K562 treated with DMSO at 1 percent for 4 hours (cell line): ENCODE data around the gene SMIM26. TPM values are rescaled to one million over a fixed set of nuclear protein-coding genes. Genes with fewer than 3 reads are reported as not detected.

Experiments
- total RNA-seq: library from RNA; unstranded; fragments of 300-600 nt; gene quantifications from 2 replicates; pipeline ENCODE4 v1.2.3, GENCODE V29; 2022; ENCODE audit not compliant: insufficient read depth

SMIM26 gene, protein sequence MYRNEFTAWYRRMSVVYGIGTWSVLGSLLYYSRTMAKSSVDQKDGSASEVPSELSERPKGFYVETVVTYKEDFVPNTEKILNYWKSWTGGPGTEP
- 43.3 and 71.6 TPM in 2 replicates for total RNA-seq

DNA sequence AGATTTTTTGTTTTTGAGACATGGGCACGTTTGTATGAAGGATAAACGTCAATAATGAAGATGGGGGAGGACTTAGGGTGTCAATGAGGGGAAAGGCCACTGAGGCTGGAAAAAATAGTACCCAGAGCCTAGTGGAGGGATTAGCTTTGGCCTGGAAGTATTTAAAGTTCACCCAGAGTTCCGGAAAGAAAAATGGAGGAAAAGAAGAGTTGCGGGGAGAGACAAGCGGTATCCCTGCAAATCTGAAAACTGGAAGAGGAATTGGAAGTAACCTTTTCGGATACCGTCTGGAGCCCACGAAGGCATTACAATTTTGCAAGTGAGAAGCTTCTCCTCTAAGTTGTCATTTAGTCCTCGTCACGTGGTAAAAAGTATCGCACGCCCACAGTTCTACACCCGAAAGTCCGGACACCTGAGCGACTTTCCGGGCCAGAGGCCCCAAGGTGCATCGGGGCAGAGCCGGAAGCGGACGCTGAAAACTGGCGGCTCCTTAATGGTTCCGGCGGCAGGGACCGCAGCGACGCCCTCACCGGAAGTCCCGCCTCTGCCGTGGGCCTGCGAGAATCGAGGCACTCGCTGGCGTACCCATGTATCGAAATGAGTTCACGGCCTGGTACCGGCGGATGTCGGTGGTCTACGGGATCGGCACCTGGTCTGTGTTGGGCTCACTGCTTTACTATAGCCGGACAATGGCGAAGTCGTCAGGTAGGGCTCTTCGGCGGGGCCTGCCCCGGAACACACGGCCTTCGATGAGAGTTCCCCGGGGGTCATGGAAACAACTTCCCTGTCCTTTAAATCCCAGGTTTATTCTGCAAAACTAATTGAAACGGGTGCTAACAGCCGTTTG lies at the start of gene SMIM26:
Gene SMIM26 (plus strand): TSS at position 541 of the 847 bp plus-strand sequence. CDS start 47 bp downstream, at position 588.

DNA sequence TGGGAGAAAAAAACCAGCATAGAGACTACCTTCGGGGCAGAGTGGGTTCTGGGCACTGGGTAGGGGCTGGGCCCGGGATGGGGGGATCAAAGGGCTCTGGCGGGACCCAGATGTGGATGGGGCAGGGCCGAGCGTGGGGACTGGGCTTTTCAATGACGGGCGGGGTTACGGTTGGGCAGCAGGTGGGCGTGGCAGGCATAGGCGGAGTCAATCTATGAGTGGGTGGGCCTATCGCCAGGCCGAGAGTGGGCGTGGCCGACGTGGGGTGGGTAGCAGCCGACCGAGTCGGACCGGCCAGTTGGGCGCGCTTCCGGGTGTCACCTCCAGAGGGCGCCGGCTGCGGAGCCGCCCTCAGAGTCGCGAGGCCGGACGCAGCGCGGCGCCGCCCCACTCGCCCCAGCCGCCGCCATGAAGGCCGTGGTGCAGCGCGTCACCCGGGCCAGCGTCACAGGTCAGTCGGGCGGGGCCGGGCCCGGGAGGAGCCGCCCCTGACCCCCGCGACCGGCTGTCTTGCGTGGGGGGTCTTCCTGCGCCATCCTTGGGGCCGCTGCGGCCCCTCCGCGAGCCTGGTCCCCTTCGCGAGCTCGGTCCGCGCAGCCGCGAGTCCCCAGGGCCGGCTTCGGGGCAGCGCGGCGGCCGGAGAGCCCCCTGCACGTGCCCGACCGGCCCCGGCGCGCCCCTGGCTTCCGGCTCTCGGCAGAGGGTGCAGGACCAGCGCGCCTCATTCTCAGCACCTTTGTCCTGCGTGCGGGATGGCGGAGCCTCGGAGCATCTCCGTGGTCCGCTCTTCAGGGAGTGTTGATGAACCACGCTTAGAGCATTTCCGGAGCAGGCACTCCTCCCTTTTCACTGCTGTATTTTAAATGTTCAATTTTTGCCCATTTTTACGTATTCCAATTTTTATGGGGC lies 20.7 kb downstream of the SMIM26 start, which contains the start of gene DTD1:
Gene DTD1 (plus strand): TSS at position 390 of the 909 bp plus-strand sequence. CDS start 19 bp downstream, at position 409.

Other genes starting within 250 kb of the SMIM26 start
- not detected in 2 replicates for gene DZANK1, start 100.4 kb upstream of the SMIM26 start, total RNA-seq
- 3.3 and 4.9 TPM in 2 replicates for gene POLR3F, start 100.0 kb upstream of the SMIM26 start, total RNA-seq
- 0.50 and 1.3 TPM in 2 replicates for gene RBBP9, start 70.2 kb upstream of the SMIM26 start, total RNA-seq
- gene SEC23B, start 59.5 kb upstream of the SMIM26 start, total RNA-seq: 37.5 and 40.1 TPM in 2 replicates
- 41.0 and 46.3 TPM in 2 replicates for gene DTD1, start 20.6 kb downstream of the SMIM26 start, total RNA-seq
- gene SCP2D1, start 246.4 kb downstream of the SMIM26 start, total RNA-seq: not detected in 2 replicates